Lung (tissue), 12 donors: Measurements from ENCODE around the gene PTBP1. TPM values are rescaled to one million over a fixed set of nuclear protein-coding genes. Genes with fewer than 3 reads are reported as not detected.
A peak's percentile ranks its signal among the peaks of the same experiment; 100 is the strongest.

Experiments
- ATAC-seq: fragments of 200-7000 bp; cut with Tn5 transposase; one replicate; pipeline ENCODE4 v1.9.1; 2020; ENCODE audit warnings: moderate number of reproducible peaks; ENCODE audit not compliant: insufficient read depth, low FRiP score
- DNase-seq, 3 donors: peaks; one replicate each; pipeline ENCODE4 v3.0.0-alpha.2; 2013 to 2017
- H3K27ac ChIP-seq, 2 donors: one replicate each; pipeline ENCODE4 v1.5.1; 2013; ENCODE audit warnings: mild to moderate bottlenecking in 2 of 2, moderate library complexity in 2 of 2, control low read depth in 1 of 2, inconsistent platforms in 1 of 2, low read depth in 1 of 2, low read length in 1 of 2
- H3K27me3 ChIP-seq, 3 donors: one replicate each; pipeline ENCODE4 v1.5.1; 2013; ENCODE audit warnings: low read length in 2 of 3; ENCODE audit not compliant: control insufficient read depth in 3 of 3, insufficient read depth in 3 of 3
- H3K36me3 ChIP-seq, 4 donors: one replicate each; pipeline ENCODE4 v1.5.1; 2013; ENCODE audit warnings: low read length in 4 of 4, mild to moderate bottlenecking in 1 of 4, moderate library complexity in 1 of 4; ENCODE audit not compliant: control insufficient read depth in 4 of 4, insufficient read depth in 4 of 4
- H3K4me1 ChIP-seq, 5 donors: one replicate each; pipeline ENCODE4 v1.5.1; 2013; ENCODE audit warnings: low read length in 5 of 5, mild to moderate bottlenecking in 2 of 5, moderate library complexity in 1 of 5; ENCODE audit not compliant: control insufficient read depth in 5 of 5, insufficient read depth in 5 of 5
- H3K4me3 ChIP-seq: one replicate; pipeline ENCODE4 v1.5.1; 2013; ENCODE audit warnings: mild to moderate bottlenecking, control low read depth, moderate library complexity
- H3K9ac ChIP-seq, 2 donors: one replicate each; pipeline ENCODE4 v1.5.1; 2013; ENCODE audit warnings: low read length in 2 of 2, control low read depth in 1 of 2; ENCODE audit not compliant: insufficient read depth in 1 of 2
- H3K9me3 ChIP-seq, 4 donors: one replicate each; pipeline ENCODE4 v1.5.1; 2013; ENCODE audit warnings: low read length in 3 of 4, mild to moderate bottlenecking in 1 of 4, moderate library complexity in 1 of 4; ENCODE audit not compliant: control insufficient read depth in 4 of 4, insufficient read depth in 3 of 4
- CTCF ChIP-seq: IDR thresholded peaks from 2 replicates; pipeline ENCODE4 v1.5.1; 2012; ENCODE audit warnings: mild to moderate bottlenecking; ENCODE audit errors: control extremely low read depth, extremely low read depth
- WGBS, 2 donors: extraction: QIAGEN DNeasy Blood & Tissue Kit; methylation state at CpG; one replicate each; pipeline ENCODE4 v1.1.7; 2013; 5-methylcytosine and 5-hydroxymethylcytosine counted together
- polyA plus RNA-seq, 2 donors: library from polyadenylated mRNA; stranded (reverse); fragments of 200-250 nt; gene quantifications; one replicate each; pipeline ENCODE4 v1.2.1, GENCODE V29; 2013
- total RNA-seq, 2 donors: library from RNA; depleted of rRNA in 1 of 2; stranded (reverse); fragments of >200 nt in 1 of 2; gene quantifications; one replicate each; pipeline ENCODE4 v1.2.1, GENCODE V29; 2014 to 2021
- donor health status: control.
- donor health status: control.
- donor health status: Bipolar disorder and iron deficiency.
- donor health status: healthy.
- donor health status: DM: yes; HTN: yes; CAD: no.

PTBP1 gene
- total and polyA plus RNA-seq, 4 donors, result 112 to 321 (median 203) TPM

- Histone ChIP-seq H3K4me3 (no peak overlapping the region), H3K36me3 (peaks cover 18 to 49% (median 35%) of the 10 kb centered on the region in 4 donors), H3K27me3 (no peaks in the 10 kb centered on the region), H3K4me1 (peaks cover 12 to 39% (median 33%) of the 10 kb centered on the region in 5 donors), H3K27ac (peak overlapping the region; percentile 50 to 78), H3K9ac (no peak overlapping the region), H3K9me3 (no peaks in the 10 kb centered on the region)
- no peak for TF ChIP-seq CTCF
- ATAC-seq (no peak), DNase-seq (peak in 2 of 3 donors; percentile 47 to 54)
- 31 to 52% methylated on average over 28 to 29 of the region's 29 CpGs for WGBS, 2 donors
Measured at GRCh38 chr19:801030-801860, 4.0 kb downstream of the PTBP1 start.

- Histone ChIP-seq H3K36me3 (peaks cover 20 to 57% (median 40%) of the 10 kb centered on the region in 4 donors), H3K4me3 (no peak overlapping the region), H3K9me3 (no peaks in the 10 kb centered on the region), H3K9ac (no peak overlapping the region), H3K27me3 (no peaks in the 10 kb centered on the region), H3K27ac (peak overlapping the region in 1 of 2 donors; percentile 78), H3K4me1 (peaks cover 12 to 39% (median 31%) of the 10 kb centered on the region in 5 donors)
- DNase-seq (no peak), ATAC-seq (peak; percentile 17)
- WGBS, 2 donors, result 36 to 65% methylated on average over 22 to 23 of the region's 23 CpGs
- no peak for TF ChIP-seq CTCF
Measured at GRCh38 chr19:801861-802497, 4.7 kb downstream of the PTBP1 start.

GRCh38 chr19:802498-803098, 5.3 kb downstream of the PTBP1 start:
- ATAC-seq, result no peak
- no peak overlapping the region for H3K4me3 ChIP-seq
- TF ChIP-seq CTCF, result no peak
- H3K9me3 ChIP-seq, result no peaks in the 10 kb centered on the region
- H3K4me1 ChIP-seq, result peaks cover 12 to 39% (median 31%) of the 10 kb centered on the region in 5 donors
- WGBS, 2 donors, result 52 to 74% methylated on average over 28 of the region's 28 CpGs
- DNase-seq, result no peak
- H3K27ac ChIP-seq, result peak overlapping the region in 1 of 2 donors; percentile 78
- H3K36me3 ChIP-seq, result peaks cover 24 to 63% (median 44%) of the 10 kb centered on the region in 4 donors
- H3K27me3 ChIP-seq, result no peaks in the 10 kb centered on the region
- no peak overlapping the region for H3K9ac ChIP-seq
